Tongue (tissue), 2 donors: ENCODE data around the gene ABCC4. TPM values are rescaled to one million over a fixed set of nuclear protein-coding genes. Genes with fewer than 3 reads are reported as not detected.
"Not testable (repeated sequence)": the region's sequence is repeated elsewhere in the genome, so short reads cannot be mapped to it uniquely, and the experiment has no call there.

ENCODE experiments used
- DNase-seq: peaks from one replicate; pipeline ENCODE4 v3.0.0-alpha.2; 2015
- total RNA-seq: library from RNA; depleted of rRNA; stranded (reverse); fragments of >200 nt; gene quantifications from one replicate; pipeline ENCODE4 v1.2.3, GENCODE V29; 2014

The ABCC4 gene
- total RNA-seq, 1 donor from 2014 or later, result 9.2 TPM

DNA sequence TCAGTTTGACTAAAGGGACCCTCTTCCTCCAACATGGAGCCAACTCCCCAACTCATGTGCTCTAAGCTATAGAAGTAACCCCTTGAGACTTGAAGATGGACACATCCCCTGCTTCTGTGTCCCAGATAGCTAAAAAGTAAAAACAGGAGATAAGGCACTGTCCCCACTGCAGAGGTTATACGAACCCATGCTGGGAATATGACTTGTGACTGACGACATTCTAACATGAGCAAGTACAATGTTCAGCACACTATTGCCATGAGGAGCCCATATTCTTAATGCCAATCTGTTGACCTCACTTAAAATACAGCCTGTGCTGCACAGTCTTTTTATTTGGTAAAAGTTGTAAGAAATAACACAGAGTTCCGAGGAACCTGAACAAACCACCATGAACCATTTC, 71.4 kb downstream of the ABCC4 start:
- DNase-seq, result no peak

DNA sequence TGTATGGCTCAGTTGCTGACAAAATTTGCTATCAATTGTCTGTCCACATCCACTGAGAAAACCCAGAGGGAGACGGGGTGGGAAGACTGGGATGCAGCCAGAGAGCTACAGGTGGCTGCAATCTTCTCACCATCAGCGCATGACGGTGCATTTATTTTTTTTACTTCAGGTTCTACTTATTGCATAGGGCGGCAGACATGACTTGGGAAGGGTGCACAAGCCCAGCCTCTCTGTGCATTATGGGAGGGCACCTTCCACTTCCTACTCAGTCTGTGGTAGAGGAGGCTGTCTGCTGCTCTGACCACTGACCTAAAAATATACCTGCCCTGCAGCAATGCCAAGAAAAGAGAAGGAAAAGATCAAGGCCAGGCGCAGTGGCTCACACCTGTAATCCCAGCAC, 73.1 kb downstream of the ABCC4 start:
- DNase-seq, result no peak

GRCh38 chr13:95226932-95227695, 74.1 kb downstream of the ABCC4 start:
- no peak for DNase-seq

GRCh38 chr13:95226476-95226875, 74.8 kb downstream of the ABCC4 start:
- no peak for DNase-seq

- DNase-seq, result peak; percentile 44
Observed at GRCh38 chr13:95226050-95226449, 75.2 kb downstream of the ABCC4 start.

- DNase-seq, result no peak
Observed at GRCh38 chr13:95224064-95224463, 77.2 kb downstream of the ABCC4 start.

DNA sequence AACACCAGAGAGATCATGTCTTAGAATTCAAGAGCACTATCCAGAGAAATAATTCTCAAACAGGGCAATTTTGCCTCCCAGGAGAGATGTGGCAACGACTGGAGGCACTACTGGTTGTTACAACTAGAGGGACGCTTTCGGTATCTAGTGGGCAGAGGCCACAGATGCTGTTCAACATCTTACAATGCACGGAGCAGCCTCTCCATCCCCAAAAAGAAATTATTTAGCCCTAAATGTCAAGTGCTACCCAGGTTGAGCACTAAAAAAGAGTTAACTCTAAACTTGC, 78.6 kb downstream of the ABCC4 start:
- DNase-seq, result no peak

- DNase-seq, result no peak
Observed at GRCh38 chr13:95221971-95222732, 79.1 kb downstream of the ABCC4 start.

- DNase-seq, result no peak
Observed at GRCh38 chr13:95220611-95221010, 80.6 kb downstream of the ABCC4 start.

DNA sequence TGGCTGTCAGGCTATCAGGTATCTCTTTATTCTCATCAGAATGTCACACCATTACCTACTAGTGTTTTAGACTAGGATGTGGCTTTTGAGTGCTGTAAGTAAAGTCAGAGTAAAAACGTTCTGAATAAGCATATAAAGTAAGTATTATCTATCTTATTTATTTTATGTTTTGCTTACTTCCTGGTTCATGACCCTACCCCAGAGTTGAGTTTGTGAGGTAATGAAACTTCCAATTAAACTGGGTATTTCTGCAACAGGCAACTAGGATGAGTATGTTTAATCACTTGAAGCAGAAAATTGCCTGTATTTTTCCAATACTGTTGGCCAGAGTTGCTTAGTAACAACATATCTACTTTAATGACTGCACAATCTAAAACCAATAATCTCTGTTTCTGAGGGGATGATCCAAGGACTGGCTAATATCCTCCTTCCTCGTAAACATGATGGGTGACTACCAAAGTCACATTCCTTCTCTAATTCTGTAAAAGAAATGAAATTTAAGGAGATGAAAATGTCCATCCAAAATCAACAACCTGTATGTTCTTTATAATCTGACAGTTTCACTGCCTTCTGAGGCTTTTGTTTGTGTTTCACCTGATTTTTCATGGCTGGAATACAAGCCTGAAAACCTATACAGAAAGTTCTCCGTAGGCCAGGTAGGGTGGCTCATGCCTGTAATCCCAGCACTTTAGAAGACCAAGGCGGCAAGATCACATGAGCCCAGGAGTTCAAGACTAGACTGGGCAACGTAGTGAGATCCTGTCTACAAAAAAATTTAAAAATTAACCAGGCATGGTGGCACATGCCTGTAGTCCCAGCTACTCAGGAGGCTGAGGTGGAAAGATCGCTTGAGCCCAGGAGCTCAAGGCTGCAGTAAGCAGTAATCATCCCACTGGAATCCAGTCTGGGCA, 83.1 kb downstream of the ABCC4 start:
- DNase-seq, result no peak

GRCh38 chr13:95216182-95216581, 85.1 kb downstream of the ABCC4 start:
- DNase-seq, result no peak

GRCh38 chr13:95212983-95213850, 88.0 kb downstream of the ABCC4 start:
- no peak for DNase-seq

GRCh38 chr13:95209109-95209508, 92.1 kb downstream of the ABCC4 start:
- no peak for DNase-seq

- no peak for DNase-seq
Observed at GRCh38 chr13:95207769-95208366, 93.4 kb downstream of the ABCC4 start.

GRCh38 chr13:95206116-95206515, 95.1 kb downstream of the ABCC4 start:
- DNase-seq, result no peak

- DNase-seq, result no peak
Observed at GRCh38 chr13:95204231-95204765, 97.0 kb downstream of the ABCC4 start.

- DNase-seq, result no peak
Observed at GRCh38 chr13:95201814-95202651, 99.2 kb downstream of the ABCC4 start.

DNA sequence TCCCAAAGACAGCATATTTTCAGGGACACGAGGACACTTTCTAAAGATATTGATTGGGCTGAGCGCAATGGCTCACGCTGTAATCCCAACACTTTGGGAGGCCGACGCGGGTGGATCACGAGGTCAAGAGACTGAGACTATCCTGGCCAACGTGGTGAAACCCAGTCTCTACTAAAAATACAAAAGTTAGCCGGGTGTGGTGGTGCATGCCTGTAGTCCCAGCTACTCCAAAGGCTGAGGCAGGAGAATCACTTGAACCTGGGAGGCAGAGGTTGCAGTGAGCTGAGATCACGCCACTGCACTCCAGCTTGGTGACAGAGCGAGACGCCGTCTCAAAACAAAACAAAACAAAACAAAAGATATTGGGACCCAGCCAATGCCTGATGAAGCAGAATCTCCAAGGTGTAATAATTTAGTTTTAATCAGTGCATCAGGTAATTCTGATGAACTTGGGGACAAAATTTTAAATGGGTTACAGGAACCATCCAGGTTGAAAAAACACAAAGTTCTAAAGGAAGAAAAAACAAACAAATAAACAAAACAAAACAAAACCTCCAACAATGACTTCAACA, 100.8 kb downstream of the ABCC4 start:
- DNase-seq, result not testable (repeated sequence)

DNA sequence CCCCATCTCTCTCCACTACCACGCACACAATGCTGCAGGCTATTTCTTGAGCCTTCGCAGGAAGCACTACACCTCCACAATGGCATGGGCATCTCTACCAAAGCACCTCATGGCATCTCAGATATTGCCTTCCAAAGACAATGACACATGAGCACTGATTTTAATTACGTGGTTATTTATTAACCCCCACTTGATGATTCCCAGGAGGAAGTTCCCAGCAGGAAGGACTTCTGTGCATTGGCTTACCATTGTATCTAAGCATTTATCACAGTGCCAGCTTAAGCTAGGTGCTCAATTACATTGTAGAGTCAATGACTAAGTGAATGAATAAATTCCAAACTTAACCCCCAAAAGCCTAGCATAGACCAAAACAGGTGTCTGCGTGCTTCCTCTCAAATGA, 101.4 kb downstream of the ABCC4 start:
- DNase-seq, result no peak

- DNase-seq, result not testable (repeated sequence)
Observed at GRCh38 chr13:95198606-95199005, 102.6 kb downstream of the ABCC4 start.
